Stomach (tissue), 9 donors: ENCODE data around the gene CHERP. TPM values are rescaled to one million over a fixed set of nuclear protein-coding genes. Genes with fewer than 3 reads are reported as not detected.
"Not testable (repeated sequence)": the region's sequence is repeated elsewhere in the genome, so short reads cannot be mapped to it uniquely, and the experiment has no call there.

Experiments
- DNase-seq, 2 donors: peaks; one replicate each; pipeline versions ENCODE4 v3.0.0 to v3.0.0-alpha.2; 2013 to 2019
- H3K27ac ChIP-seq, 5 donors: fragments of 200-600 bp in 4 of 5; sonication (generic) in 4 of 5; one replicate each; pipeline ENCODE4 v1.5.1; 2013 to 2019; ENCODE audit warnings: mild to moderate bottlenecking in 1 of 5, moderate library complexity in 1 of 5
- H3K27me3 ChIP-seq, 3 donors: fragments of 200-600 bp; sonication (generic); one replicate each; pipeline ENCODE4 v1.5.1; 2017 to 2019; ENCODE audit warnings: mixed run types in 1 of 3
- H3K36me3 ChIP-seq, 4 donors: fragments of 200-600 bp; sonication (generic); 1 replicate in 3 of 4; 2 replicates in 1 of 4; pipeline ENCODE4 v1.5.1; 2016 to 2019
- H3K4me1 ChIP-seq, 4 donors: fragments of 200-600 bp; sonication (generic); one replicate each; pipeline ENCODE4 v1.5.1; 2016 to 2019
- H3K4me3 ChIP-seq, 4 donors: fragments of 200-600 bp; sonication (generic) in 3 of 4; one replicate each; pipeline ENCODE4 v1.5.1; 2016 to 2019; ENCODE audit warnings: mild to moderate bottlenecking in 1 of 4
- H3K9me3 ChIP-seq, 4 donors: fragments of 200-600 bp; sonication (generic); one replicate each; pipeline ENCODE4 v1.5.1; 2016 to 2019
- CTCF ChIP-seq, 7 experiments: fragments of 450-650 bp in 4 of 7; fragments of 200-600 bp in 3 of 7; sonication (generic) in 3 of 7; IDR thresholded peaks; one replicate each; pipeline ENCODE4 v1.5.1; 2016 to 2019; ENCODE audit warnings: antibody characterized with exemption in 7 of 7, control low read depth in 2 of 7, mild to moderate bottlenecking in 1 of 7
- EP300 ChIP-seq: sonication (generic); formaldehyde crosslinking; IDR thresholded peaks from one replicate; pipeline ENCODE4 v1.6.1; 2017; ENCODE audit warnings: antibody characterized with exemption
- POLR2A ChIP-seq, 4 donors: fragments of 450-650 bp; IDR thresholded peaks; one replicate each; pipeline ENCODE4 v1.6.1; 2016; ENCODE audit warnings: antibody characterized with exemption in 4 of 4, control low read depth in 2 of 4, mild to moderate bottlenecking in 1 of 4, moderate library complexity in 1 of 4
- POLR2AphosphoS5 ChIP-seq, 3 donors: sonication (generic); formaldehyde crosslinking; IDR thresholded peaks; one replicate each; pipeline ENCODE4 v1.6.1; 2016; ENCODE audit warnings: antibody characterized with exemption in 3 of 3
- WGBS, 5 donors: extraction: QIAGEN DNeasy Blood & Tissue Kit in 3 of 5; methylation state at CpG; one replicate each; pipeline versions ENCODE4 v1.1.5 to v1.1.7; 2013 to 2018; 5-methylcytosine and 5-hydroxymethylcytosine counted together
- intact Hi-C: fragments of 100-400 bp; cut with DNase I; formaldehyde crosslinking; loops from one replicate; pipeline ENCODE4 v1.15.1; 2023; ENCODE audit warnings: low total_unique reads
- polyA plus RNA-seq, 3 donors: library from polyadenylated mRNA; stranded (reverse); fragments of 200-250 nt; gene quantifications; one replicate each; pipeline ENCODE4 v1.2.3, GENCODE V29; 2013
- total RNA-seq, 5 donors: library from RNA; depleted of rRNA; stranded (reverse); fragments of >200 nt; gene quantifications; one replicate each; pipeline versions ENCODE4 v1.1.0 to v1.2.3, GENCODE V29; 2014 to 2016
- donor health status: healthy with polysubstance abuse.
- donor health status: Bipolar disorder and iron deficiency.
- donor health status: healthy.

Gene CHERP
- total and polyA plus RNA-seq, 8 donors = 3.5 to 64.7 (median 11.5) TPM

GRCh38 chr19:16562608-16563025, 20.4 kb upstream of the CHERP start:
- TF ChIP-seq CTCF (IDR thresholded peaks at IDR 0.05) (no peak), POLR2AphosphoS5 (IDR thresholded peaks at IDR 0.05) (no peak), EP300 (no peak), POLR2A (IDR thresholded peaks at IDR 0.05) (no peak)
- H3K27ac ChIP-seq = no peak overlapping the region
- WGBS, 5 donors = 85 to 92% (median 91%) methylated on average over 6 of the region's 6 CpGs
- no peaks in the 10 kb centered on the region for H3K9me3 ChIP-seq
- no peak overlapping the region for H3K4me3 ChIP-seq
- no peaks in the 10 kb centered on the region for H3K27me3 ChIP-seq
- intact Hi-C loops = no loop called here
- H3K4me1 ChIP-seq = peaks cover 18 to 31% (median 25%) of the 10 kb centered on the region in 4 donors
- DNase-seq = no peak
- H3K36me3 ChIP-seq = peaks cover 62 to 97% (median 94%) of the 10 kb centered on the region in 4 donors

- H3K27ac ChIP-seq = no peak overlapping the region
- H3K9me3 ChIP-seq = no peaks in the 10 kb centered on the region
- no peak for TF ChIP-seq POLR2A (IDR thresholded peaks at IDR 0.05)
- TF ChIP-seq EP300 = no peak
- no peak for TF ChIP-seq CTCF (IDR thresholded peaks at IDR 0.05)
- no peak for TF ChIP-seq POLR2AphosphoS5 (IDR thresholded peaks at IDR 0.05)
- H3K4me3 ChIP-seq = no peak overlapping the region
- peaks cover 18 to 25% (median 22%) of the 10 kb centered on the region in 4 donors for H3K4me1 ChIP-seq
- no peaks in the 10 kb centered on the region for H3K27me3 ChIP-seq
- DNase-seq = no peak
- WGBS, 5 donors = 83 to 91% (median 88%) methylated on average over 8 of the region's 8 CpGs
- H3K36me3 ChIP-seq = peaks cover 53 to 96% (median 93%) of the 10 kb centered on the region in 4 donors
- intact Hi-C loops = no loop called here
These were observed 19.1 kb upstream of the CHERP start for GRCh38 chr19:16561382-16561781.

- peaks cover 50 to 97% (median 93%) of the 10 kb centered on the region in 4 donors for H3K36me3 ChIP-seq
These were observed 17.6 kb upstream of the CHERP start for GRCh38 chr19:16559780-16560276.

GRCh38 chr19:16554776-16555175, 12.5 kb upstream of the CHERP start:
- intact Hi-C loops = no loop called here
- H3K27me3 ChIP-seq = no peaks in the 10 kb centered on the region
- H3K27ac ChIP-seq = no peak overlapping the region
- no peaks in the 10 kb centered on the region for H3K4me1 ChIP-seq
- TF ChIP-seq CTCF (IDR thresholded peaks at IDR 0.05) (no peak), POLR2A (IDR thresholded peaks at IDR 0.05) (no peak), EP300 (no peak), POLR2AphosphoS5 (IDR thresholded peaks at IDR 0.05) (no peak)
- no peak overlapping the region for H3K4me3 ChIP-seq
- 83 to 88% (median 87%) methylated on average over 8 of the region's 8 CpGs for WGBS, 5 donors
- DNase-seq = no peak
- H3K36me3 ChIP-seq = peaks cover 48 to 98% (median 95%) of the 10 kb centered on the region in 4 donors
- H3K9me3 ChIP-seq = no peaks in the 10 kb centered on the region

More at GRCh38 chr19:16559780-16560276, 17.6 kb upstream of the CHERP start:
- peaks cover 9 to 11% (median 10%) of the 10 kb centered on the region in 4 donors for H3K4me1 ChIP-seq
- no peak overlapping the region for H3K27ac ChIP-seq
- WGBS, 5 donors = 84 to 90% (median 89%) methylated on average over 10 of the region's 10 CpGs
- intact Hi-C loops = no loop called here
- H3K4me3 ChIP-seq = no peak overlapping the region
- no peak for TF ChIP-seq POLR2AphosphoS5 (IDR thresholded peaks at IDR 0.05)
- no peak for TF ChIP-seq CTCF (IDR thresholded peaks at IDR 0.05)
- TF ChIP-seq EP300 = no peak
- no peak for TF ChIP-seq POLR2A (IDR thresholded peaks at IDR 0.05)
- no peaks in the 10 kb centered on the region for H3K27me3 ChIP-seq
- DNase-seq = no peak
- no peaks in the 10 kb centered on the region for H3K9me3 ChIP-seq

- H3K4me1 ChIP-seq, H3K27me3 ChIP-seq, H3K9me3 ChIP-seq, H3K4me3 ChIP-seq, intact Hi-C loops, DNase-seq, H3K27ac ChIP-seq: not testable (repeated sequence)
- peaks cover 43 to 82% (median 73%) of the 10 kb centered on the region in 4 donors for H3K36me3 ChIP-seq
- 88 to 95% (median 94%) methylated on average over 6 of the region's 6 CpGs for WGBS, 5 donors
These were observed 9.7 kb upstream of the CHERP start for GRCh38 chr19:16551902-16552301.
